GM12892 (cell line): ENCODE results near the gene MRPS30. TPM values are rescaled to one million over a fixed set of nuclear protein-coding genes. Genes with fewer than 3 reads are reported as not detected.
"Not testable (repeated sequence)": the region's sequence is repeated elsewhere in the genome, so short reads cannot be mapped to it uniquely, and the experiment has no call there.

Experiments used
- DNase-seq: peaks from one replicate; pipeline ENCODE4 v3.0.0; 2011; ENCODE audit not compliant: insufficient read length
- FAIRE-seq: peaks from 2 replicates; lab custom pipeline; 2011; peaks lifted over from hg19 to GRCh38; lab: Jason Lieb, UNC
- POLR2A ChIP-seq: IDR thresholded peaks from 2 replicates; pipeline ENCODE4 v1.6.1; 2011; ENCODE audit warnings: low read depth, low read length, control low read depth
- POLR2AphosphoS5 ChIP-seq: IDR thresholded peaks from 2 replicates; pipeline ENCODE4 v1.6.1; 2011; ENCODE audit warnings: low read depth, low read length, control low read depth
- TAF1 ChIP-seq: IDR thresholded peaks from 2 replicates; pipeline ENCODE4 v1.6.1; 2011; ENCODE audit warnings: low read depth, mild to moderate bottlenecking, control low read depth, low read length, borderline replicate concordance
- polyA plus RNA-seq: library from polyadenylated mRNA; unstranded; fragments of >200 nt; gene quantifications from one replicate; pipeline ENCODE4 v1.2.1, GENCODE V29; 2012; ENCODE audit warnings: missing spikeins, inconsistent platforms; ENCODE audit not compliant: missing spikeins

MRPS30 gene
- 53.8 TPM for polyA plus RNA-seq

- peak; percentile 100 for FAIRE-seq
- DNase-seq: peak; percentile 53
Observed at GRCh38 chr5:44808435-44809214, at the start of gene MRPS30. TSS of gene MRPS30 (plus strand) at chr5:44808947. CDS start at chr5:44808963, 16 bp downstream.

DNA sequence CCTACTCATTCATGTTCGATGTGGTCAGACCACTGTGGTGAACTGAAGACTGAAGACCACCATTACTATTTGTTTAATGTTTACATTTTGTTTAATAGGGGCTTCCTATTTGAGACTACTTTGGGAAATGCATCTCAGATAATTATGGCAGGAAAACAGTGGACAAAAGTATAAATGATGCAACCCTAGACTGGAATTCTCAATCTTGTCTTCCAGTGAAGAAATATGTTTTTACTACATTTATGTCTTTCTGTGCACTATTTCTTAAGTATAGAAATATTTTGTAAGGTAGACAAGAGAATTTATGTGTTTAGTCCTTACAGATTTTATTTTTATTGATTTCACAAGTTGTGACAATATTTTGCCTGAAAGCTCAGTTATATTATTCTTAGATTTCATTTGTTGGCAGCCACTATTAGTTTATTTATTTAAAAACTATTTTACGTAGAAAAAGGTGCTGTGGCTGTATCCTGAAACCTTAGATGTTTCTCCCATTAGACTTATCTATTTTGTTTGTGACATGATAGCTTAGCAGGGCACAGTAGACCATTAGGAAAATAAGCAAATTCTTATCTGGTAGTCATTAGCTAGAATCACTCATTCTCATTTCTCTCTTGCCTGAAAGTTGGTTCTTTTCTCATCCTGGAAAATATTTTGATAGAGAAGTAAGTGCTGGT lies 39.4 kb upstream of the MRPS30 start:
- FAIRE-seq (no peak), DNase-seq (no peak)
- TF ChIP-seq POLR2A (no peak), POLR2AphosphoS5 (no peak), TAF1 (no peak)

More at GRCh38 chr5:44808435-44809214, at the start of gene MRPS30:
- TF ChIP-seq TAF1: 0 out of 2 replicates have a peak, but pooled peaks have one; percentile 48
- peak; percentile 85 for TF ChIP-seq POLR2A
- TF ChIP-seq POLR2AphosphoS5: peak; percentile 88

- TF ChIP-seq POLR2A (no peak), TAF1 (no peak), POLR2AphosphoS5 (no peak)
- FAIRE-seq (no peak), DNase-seq (no peak)
Observed at GRCh38 chr5:44769877-44770209, 38.9 kb upstream of the MRPS30 start.

- TF ChIP-seq TAF1 (no peak), POLR2AphosphoS5 (no peak), POLR2A (no peak)
- DNase-seq (no peak), FAIRE-seq (no peak)
Observed at GRCh38 chr5:44770780-44771717, 37.7 kb upstream of the MRPS30 start.

DNA sequence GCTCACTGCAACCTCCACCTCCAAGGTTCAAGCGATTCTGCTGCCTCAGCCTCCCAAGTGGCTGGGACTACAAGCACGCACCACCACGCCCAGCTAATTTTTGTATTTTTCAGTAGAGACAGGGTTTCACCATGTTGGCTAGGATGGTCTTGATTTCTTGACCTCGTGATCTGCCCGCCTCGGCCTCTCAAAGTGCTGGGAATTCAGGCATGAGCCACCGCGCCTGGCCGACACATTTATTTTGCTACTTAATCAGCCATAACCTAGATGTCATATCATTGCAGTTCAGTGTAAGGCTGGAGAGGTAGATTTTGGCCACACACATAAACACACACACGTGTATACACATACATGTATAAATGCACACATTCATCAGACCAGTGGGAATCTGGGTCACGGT lies 36.4 kb upstream of the MRPS30 start:
- FAIRE-seq: not testable (repeated sequence)

DNA sequence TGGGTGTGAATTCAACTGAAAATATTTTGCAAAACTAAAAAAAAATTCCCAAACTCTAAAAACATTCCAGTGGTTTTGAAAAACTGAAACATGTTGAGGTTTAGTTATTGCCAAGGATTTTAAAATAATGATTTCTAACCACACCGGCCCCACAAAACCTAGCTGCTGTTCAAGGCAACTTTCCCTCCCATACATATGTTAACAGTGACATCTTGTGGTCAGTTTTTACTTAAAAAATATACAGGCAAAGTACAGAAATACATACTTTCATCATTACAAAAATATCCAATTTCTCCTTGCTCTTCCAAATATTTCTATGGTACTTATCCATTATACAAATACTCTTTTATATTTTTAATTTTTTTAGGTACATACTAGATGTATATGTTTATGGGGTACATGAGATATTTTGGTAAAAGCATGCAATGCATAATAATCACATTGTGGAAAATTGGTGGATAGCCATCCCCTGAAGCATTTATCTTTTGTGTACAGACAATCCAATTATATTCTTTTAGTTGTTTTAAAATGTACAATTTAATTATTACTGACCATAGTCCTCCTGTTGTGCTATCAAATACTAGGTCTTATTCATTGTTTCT lies 34.4 kb upstream of the MRPS30 start:
- FAIRE-seq: no peak
- TF ChIP-seq POLR2AphosphoS5 (no peak), TAF1 (no peak), POLR2A (no peak)
- no peak for DNase-seq

More for the DNA sequence above, 36.4 kb upstream of the MRPS30 start:
- DNase-seq: not testable (repeated sequence)

DNA sequence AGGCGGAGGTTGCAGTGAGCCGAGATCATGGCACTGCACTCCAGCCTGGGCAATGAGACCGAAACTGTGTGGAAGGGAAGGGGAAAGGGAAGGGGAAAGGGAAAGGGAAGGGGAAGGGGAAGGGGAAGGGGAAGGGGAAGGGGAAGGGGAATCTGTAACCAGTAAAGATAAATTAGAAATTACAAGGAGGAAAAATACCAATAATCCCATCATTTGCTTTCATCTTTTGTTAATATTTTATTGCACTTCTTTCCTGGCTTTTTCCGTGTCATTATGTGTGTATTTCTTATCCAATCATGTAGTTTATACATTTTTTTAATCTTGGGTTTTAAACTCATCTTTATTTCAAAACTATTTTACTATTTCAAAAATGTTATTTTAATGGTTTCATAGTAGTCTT lies 29.6 kb upstream of the MRPS30 start:
- DNase-seq: no peak
- no peak for FAIRE-seq
- no peak for TF ChIP-seq POLR2AphosphoS5
- TF ChIP-seq POLR2A: no peak
- TF ChIP-seq TAF1: no peak

DNA sequence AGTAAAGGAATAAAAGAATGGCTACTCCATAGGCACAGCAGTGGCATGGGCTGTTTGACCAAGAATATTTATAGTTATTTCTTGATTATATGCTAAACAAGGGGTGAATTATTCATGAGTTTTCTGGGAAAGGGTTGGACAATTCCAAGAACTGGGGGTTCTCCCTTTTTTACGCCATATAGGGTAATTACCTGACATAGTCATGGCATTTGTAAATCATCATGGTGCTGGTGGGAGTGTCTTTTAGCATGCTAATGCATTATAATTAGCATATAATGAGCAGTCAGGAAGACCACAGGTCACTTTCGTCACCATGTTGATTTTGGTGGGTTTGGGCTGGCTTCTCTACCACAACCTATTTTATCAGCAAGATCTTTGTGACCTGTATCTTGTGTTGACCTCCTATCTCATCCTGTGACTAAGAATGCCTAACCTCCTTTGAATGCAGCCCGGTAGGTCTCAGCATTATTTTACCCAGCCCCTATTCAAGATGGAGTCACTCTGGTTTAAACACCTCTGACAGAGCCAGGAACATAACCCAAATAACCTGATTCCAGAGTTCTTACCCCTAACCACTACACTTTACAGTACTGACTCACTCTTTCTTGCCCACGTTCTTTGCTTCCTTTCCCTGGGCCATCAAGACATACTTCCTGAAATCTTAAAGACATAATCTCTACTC lies 25.0 kb upstream of the MRPS30 start:
- no peak for FAIRE-seq
- no peak for TF ChIP-seq TAF1
- TF ChIP-seq POLR2AphosphoS5: no peak
- no peak for TF ChIP-seq POLR2A
- DNase-seq: no peak

- TF ChIP-seq TAF1 (no peak), POLR2A (no peak), POLR2AphosphoS5 (no peak)
- FAIRE-seq (no peak), DNase-seq (no peak)
Observed at GRCh38 chr5:44787731-44788130, 21.0 kb upstream of the MRPS30 start.

DNA sequence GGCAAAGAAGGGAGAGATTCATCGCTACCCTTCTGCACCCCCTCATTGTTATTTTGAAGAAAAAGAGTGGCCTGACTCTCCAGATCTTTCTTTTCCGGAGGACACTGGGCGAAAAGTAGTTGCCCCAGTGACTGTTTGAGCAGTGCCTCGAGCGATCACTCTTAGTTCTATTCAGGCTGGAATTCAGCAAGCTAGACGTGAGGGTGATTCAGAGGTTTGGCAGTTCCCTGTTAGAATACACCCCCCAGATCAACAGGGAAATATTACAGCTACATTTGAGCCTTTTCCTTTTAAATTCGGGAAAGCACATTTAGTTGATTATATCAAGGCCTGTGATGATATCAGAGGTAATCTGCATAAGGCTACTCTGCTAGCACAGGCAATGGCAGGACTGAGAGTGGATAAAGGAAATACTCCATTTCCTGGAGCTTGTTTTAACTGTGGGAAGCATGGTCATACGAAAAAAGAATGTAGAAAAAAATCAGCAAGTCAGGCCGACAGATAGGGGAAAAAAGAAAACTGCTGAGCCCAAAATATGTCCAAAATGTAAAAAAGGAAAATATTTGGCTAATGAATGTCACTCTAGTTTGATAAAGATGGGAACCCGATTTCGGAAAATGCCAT lies 19.3 kb upstream of the MRPS30 start:
- DNase-seq, FAIRE-seq: not testable (repeated sequence)

GRCh38 chr5:44792031-44792673 lies 16.6 kb upstream of the MRPS30 start:
- not testable (repeated sequence) for DNase-seq, FAIRE-seq
